ENCODE results near the gene E2F7.

The E2F7 gene, protein sequence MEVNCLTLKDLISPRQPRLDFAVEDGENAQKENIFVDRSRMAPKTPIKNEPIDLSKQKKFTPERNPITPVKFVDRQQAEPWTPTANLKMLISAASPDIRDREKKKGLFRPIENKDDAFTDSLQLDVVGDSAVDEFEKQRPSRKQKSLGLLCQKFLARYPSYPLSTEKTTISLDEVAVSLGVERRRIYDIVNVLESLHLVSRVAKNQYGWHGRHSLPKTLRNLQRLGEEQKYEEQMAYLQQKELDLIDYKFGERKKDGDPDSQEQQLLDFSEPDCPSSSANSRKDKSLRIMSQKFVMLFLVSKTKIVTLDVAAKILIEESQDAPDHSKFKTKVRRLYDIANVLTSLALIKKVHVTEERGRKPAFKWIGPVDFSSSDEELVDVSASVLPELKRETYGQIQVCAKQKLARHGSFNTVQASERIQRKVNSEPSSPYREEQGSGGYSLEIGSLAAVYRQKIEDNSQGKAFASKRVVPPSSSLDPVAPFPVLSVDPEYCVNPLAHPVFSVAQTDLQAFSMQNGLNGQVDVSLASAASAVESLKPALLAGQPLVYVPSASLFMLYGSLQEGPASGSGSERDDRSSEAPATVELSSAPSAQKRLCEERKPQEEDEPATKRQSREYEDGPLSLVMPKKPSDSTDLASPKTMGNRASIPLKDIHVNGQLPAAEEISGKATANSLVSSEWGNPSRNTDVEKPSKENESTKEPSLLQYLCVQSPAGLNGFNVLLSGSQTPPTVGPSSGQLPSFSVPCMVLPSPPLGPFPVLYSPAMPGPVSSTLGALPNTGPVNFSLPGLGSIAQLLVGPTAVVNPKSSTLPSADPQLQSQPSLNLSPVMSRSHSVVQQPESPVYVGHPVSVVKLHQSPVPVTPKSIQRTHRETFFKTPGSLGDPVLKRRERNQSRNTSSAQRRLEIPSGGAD

DNA sequence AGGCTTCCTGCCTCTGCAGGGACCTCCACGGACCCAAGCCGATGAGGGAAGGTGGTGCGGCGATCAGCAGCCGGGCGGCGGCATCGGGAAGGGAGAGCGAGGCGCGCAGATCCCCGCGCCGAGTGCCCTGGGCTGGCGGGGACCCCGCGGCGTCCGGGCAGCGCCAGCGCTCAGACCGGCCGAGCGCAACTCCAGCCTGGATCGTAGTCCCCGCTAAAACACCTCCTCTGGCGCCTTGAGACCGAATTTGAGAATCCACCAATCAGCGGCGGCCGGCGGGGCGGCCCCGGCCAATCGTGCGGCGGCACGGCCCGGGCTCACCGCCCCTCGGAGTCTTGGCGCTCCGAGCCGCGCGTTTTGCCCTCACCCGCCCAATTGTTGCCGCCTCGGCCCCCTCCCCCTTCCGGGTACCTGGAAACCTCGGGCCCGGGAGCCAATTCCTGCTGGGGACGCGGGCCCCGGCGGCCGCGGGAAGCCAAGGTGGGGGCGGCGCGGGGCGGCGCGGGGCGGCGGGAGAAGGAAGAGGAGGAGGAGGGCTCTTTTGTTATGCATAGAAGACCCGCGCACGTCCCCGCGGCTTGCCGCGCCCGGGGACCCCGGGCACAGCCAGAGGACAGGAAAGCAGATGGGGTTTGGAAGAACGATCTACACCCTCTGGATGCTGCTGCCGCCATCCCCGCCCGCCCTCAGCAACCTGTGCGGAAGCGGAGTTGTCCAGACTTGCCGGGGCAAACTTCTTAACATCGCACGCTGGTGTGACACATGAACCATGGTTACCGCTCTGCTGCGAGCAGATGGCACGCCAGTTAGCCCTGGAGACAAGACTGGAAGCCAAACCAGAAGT, at the start of gene E2F7:
TSS of gene E2F7 (minus strand) at position 209 of the 844 bp plus-strand sequence. CDS start 934 bp downstream, outside the sequence.
- Histone ChIP-seq H3K27me3 (ENCODE audit: insufficient read depth, low read length) (no peaks in the 10 kb centered on the region), H3K79me2 (ENCODE audit: control insufficient read depth, insufficient read depth, low read length, unreplicated experiment) (peaks cover 47% of the 10 kb centered on the region), H3K4me3 (ENCODE audit: low read depth, low read length) (peak within 1 kb of the TSS; percentile 90), H3K36me3 (ENCODE audit: insufficient read depth, low read length) (peaks cover 21% of the 10 kb centered on the region), H2AFZ (ENCODE audit: low read length, unreplicated experiment) (peak within 1 kb of the TSS; percentile 45), H3K27ac (ENCODE audit: low read depth, low read length) (peak within 1 kb of the TSS; percentile 83), H3K4me1 (ENCODE audit: control insufficient read depth, insufficient read depth, low read length, unreplicated experiment) (peaks cover 40% of the 10 kb centered on the region)

DNA sequence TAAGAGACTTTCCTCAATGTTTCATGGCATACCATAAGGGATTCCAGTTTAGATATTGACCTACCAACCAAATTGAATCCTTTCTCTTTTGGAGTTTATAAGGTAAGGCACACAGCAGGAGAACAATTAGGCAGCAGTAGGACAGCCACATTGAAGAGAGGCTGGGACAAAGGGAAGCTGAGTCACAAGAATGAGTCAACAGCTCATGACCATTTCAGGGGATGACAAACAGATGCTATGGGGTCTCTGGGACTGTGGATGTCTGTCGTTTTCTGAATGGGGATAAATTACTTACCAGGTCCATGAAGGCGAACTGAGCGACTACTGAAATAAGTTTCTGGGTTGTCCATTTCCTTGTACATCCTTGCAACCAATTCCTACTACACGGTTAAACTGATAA, 48.6 kb upstream of the E2F7 start:
- peak overlapping the region; percentile 98 for H2AFZ ChIP-seq (ENCODE audit: low read length, unreplicated experiment)
- H3K4me1 ChIP-seq (ENCODE audit: control insufficient read depth, insufficient read depth, low read length, unreplicated experiment) = peaks cover 46% of the 10 kb centered on the region
- H3K27me3 ChIP-seq (ENCODE audit: insufficient read depth, low read length) = no peaks in the 10 kb centered on the region
- H3K79me2 ChIP-seq (ENCODE audit: control insufficient read depth, insufficient read depth, low read length, unreplicated experiment) = no peaks in the 10 kb centered on the region
- H3K36me3 ChIP-seq (ENCODE audit: insufficient read depth, low read length) = no peaks in the 10 kb centered on the region
- peak overlapping the region; percentile 14; the same call in 1 of the 2 replicates for H3K4me3 ChIP-seq (ENCODE audit: low read depth, low read length)
- peak overlapping the region; percentile 72 for H3K27ac ChIP-seq (ENCODE audit: low read depth, low read length)

DNA sequence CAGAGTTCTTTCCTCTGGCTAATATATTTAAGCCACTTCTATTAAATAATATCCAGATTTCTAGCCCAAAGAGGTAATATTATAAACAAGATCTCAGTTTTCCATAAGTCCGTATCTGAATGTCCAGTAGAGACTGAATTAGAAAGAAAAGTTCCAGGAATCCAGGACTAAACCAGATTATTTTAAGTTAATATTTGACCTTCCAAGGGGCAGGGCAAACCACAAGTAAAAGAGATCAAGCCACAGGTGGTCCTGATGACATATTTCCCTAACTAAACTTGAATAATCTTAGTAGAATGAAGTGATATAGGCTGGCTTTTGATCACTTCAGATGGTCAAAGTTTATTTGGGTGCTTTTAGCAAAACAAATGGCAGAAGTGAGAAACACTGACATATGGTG, 43.3 kb upstream of the E2F7 start:
- no peaks in the 10 kb centered on the region for H3K36me3 ChIP-seq (ENCODE audit: insufficient read depth, low read length)
- H3K27ac ChIP-seq (ENCODE audit: low read depth, low read length) = no peak overlapping the region
- no peaks in the 10 kb centered on the region for H3K79me2 ChIP-seq (ENCODE audit: control insufficient read depth, insufficient read depth, low read length, unreplicated experiment)
- no peak overlapping the region for H2AFZ ChIP-seq (ENCODE audit: low read length, unreplicated experiment)
- peaks cover 17% of the 10 kb centered on the region for H3K4me1 ChIP-seq (ENCODE audit: control insufficient read depth, insufficient read depth, low read length, unreplicated experiment)
- H3K4me3 ChIP-seq (ENCODE audit: low read depth, low read length) = no peak overlapping the region
- no peaks in the 10 kb centered on the region for H3K27me3 ChIP-seq (ENCODE audit: insufficient read depth, low read length)

DNA sequence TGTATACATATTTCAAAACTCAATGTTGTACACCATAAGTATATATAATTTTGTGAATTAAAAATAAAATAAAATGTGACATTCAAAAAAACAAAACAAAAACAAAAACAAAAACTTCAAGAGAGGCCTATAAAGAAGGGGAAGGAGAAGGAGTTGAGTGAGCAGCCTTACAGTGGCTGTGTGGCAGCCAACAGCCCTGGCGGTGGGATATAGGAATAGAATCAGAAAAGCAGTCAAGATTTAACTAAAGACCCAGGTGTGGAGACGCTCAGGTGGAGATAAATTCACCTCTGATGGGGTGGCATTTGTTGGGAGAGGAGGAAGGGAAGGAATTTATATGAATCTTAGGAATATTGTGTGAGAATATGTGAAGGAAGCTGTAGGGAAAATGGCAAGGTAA, 41.8 kb upstream of the E2F7 start:
- Histone ChIP-seq H3K79me2 (ENCODE audit: control insufficient read depth, insufficient read depth, low read length, unreplicated experiment) (no peaks in the 10 kb centered on the region), H3K27me3 (ENCODE audit: insufficient read depth, low read length) (no peaks in the 10 kb centered on the region), H3K27ac (ENCODE audit: low read depth, low read length) (no peak overlapping the region), H2AFZ (ENCODE audit: low read length, unreplicated experiment) (no peak overlapping the region), H3K4me3 (ENCODE audit: low read depth, low read length) (no peak overlapping the region), H3K4me1 (ENCODE audit: control insufficient read depth, insufficient read depth, low read length, unreplicated experiment) (peaks cover 32% of the 10 kb centered on the region), H3K36me3 (ENCODE audit: insufficient read depth, low read length) (no peaks in the 10 kb centered on the region)

DNA sequence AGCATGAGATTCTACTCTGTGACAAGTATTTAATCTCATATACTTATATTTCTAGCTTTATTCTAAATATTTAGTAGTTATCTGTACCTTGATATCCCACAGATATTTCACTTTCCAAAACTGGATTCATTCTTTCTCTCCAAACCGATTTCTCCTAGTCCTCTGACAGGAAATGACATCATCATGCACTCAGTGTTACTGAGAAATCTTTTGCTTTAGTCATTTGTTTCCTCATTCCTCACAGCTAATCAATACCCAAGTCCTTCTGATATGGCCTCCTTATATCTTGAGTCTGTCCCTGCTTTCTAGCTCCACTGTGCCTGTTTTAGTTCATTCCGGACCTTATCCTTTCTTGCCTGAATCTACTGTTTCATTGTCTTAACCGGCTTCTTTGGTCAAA, 39.4 kb upstream of the E2F7 start:
- Histone ChIP-seq H3K27me3 (ENCODE audit: insufficient read depth, low read length) (no peaks in the 10 kb centered on the region), H3K36me3 (ENCODE audit: insufficient read depth, low read length) (no peaks in the 10 kb centered on the region), H3K79me2 (ENCODE audit: control insufficient read depth, insufficient read depth, low read length, unreplicated experiment) (no peaks in the 10 kb centered on the region), H2AFZ (ENCODE audit: low read length, unreplicated experiment) (peak overlapping the region; percentile 80), H3K4me3 (ENCODE audit: low read depth, low read length) (no peak overlapping the region; the same call in 1 of the 2 replicates), H3K27ac (ENCODE audit: low read depth, low read length) (peak overlapping the region; percentile 84), H3K4me1 (ENCODE audit: control insufficient read depth, insufficient read depth, low read length, unreplicated experiment) (peaks cover 37% of the 10 kb centered on the region)

DNA sequence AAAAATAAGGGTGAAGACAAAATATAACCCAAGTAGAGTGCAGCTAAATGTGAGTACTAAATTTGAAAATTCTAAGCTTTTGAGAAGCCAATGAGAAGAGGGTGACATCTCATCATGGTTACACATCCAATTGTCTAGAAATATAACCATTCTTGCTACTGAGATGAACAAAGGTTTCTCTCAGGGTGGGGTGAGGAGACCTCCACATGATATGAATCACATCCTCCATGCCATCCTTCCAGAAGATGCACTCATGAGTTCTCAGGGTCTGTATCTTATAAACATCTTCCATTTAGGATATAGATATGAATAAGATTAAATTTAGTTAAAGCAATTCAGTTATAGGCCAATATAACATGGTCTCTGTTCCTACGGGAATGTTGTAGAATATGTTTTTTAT, 38.9 kb upstream of the E2F7 start:
- H3K4me1 ChIP-seq (ENCODE audit: control insufficient read depth, insufficient read depth, low read length, unreplicated experiment) = peaks cover 37% of the 10 kb centered on the region
- H3K36me3 ChIP-seq (ENCODE audit: insufficient read depth, low read length) = no peaks in the 10 kb centered on the region
- H2AFZ ChIP-seq (ENCODE audit: low read length, unreplicated experiment) = peak overlapping the region; percentile 21
- peak overlapping the region; percentile 84 for H3K27ac ChIP-seq (ENCODE audit: low read depth, low read length)
- no peaks in the 10 kb centered on the region for H3K79me2 ChIP-seq (ENCODE audit: control insufficient read depth, insufficient read depth, low read length, unreplicated experiment)
- H3K4me3 ChIP-seq (ENCODE audit: low read depth, low read length) = no peak overlapping the region
- H3K27me3 ChIP-seq (ENCODE audit: insufficient read depth, low read length) = no peaks in the 10 kb centered on the region

DNA sequence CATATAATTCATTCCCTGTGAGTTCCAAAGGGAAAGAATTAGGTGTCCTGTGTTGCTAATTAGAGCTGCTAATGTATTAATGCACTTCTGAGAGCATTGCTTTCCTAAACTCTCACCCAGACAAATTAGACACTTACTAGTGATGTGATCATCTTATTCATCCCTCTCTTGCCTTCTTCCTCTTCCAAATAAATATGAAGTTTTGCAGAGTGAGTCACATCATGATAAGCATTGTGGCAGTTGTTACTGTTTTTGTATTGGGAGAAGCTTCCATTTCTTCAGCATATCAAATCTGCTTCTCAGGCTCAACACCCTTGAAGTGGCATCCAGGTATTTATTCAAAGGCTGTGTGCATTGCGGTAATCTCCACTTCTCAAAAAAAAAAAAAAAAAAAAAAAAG, 37.3 kb upstream of the E2F7 start:
- Histone ChIP-seq H3K4me1 (ENCODE audit: control insufficient read depth, insufficient read depth, low read length, unreplicated experiment) (peaks cover 37% of the 10 kb centered on the region), H3K27ac (ENCODE audit: low read depth, low read length) (peak overlapping the region; percentile 84), H2AFZ (ENCODE audit: low read length, unreplicated experiment) (peak overlapping the region; percentile 47), H3K79me2 (ENCODE audit: control insufficient read depth, insufficient read depth, low read length, unreplicated experiment) (no peaks in the 10 kb centered on the region), H3K27me3 (ENCODE audit: insufficient read depth, low read length) (no peaks in the 10 kb centered on the region), H3K4me3 (ENCODE audit: low read depth, low read length) (peak overlapping the region; percentile 46), H3K36me3 (ENCODE audit: insufficient read depth, low read length) (no peaks in the 10 kb centered on the region)

DNA sequence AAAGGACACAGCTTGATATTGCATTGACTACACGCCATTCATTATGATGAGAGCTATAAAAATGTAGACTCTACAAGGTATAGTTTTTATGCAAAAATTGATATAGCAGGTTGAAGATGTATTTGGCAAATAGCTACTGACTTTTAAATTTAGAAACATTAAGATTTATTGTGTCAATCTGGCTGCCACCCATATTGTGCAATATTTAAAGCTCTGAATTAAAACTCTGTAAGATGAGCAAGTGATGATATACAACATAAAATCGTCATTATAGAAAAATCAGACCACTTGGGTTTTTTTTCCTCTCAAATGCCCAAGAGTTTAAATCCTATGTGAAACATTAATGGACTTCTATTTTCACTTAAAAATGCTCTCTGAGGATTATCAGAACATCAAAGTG, 36.8 kb upstream of the E2F7 start:
- H3K36me3 ChIP-seq (ENCODE audit: insufficient read depth, low read length) = no peaks in the 10 kb centered on the region
- H3K4me1 ChIP-seq (ENCODE audit: control insufficient read depth, insufficient read depth, low read length, unreplicated experiment) = peaks cover 37% of the 10 kb centered on the region
- peak overlapping the region; percentile 46 for H3K4me3 ChIP-seq (ENCODE audit: low read depth, low read length)
- peak overlapping the region; percentile 47 for H2AFZ ChIP-seq (ENCODE audit: low read length, unreplicated experiment)
- no peaks in the 10 kb centered on the region for H3K79me2 ChIP-seq (ENCODE audit: control insufficient read depth, insufficient read depth, low read length, unreplicated experiment)
- H3K27ac ChIP-seq (ENCODE audit: low read depth, low read length) = peak overlapping the region; percentile 84
- no peaks in the 10 kb centered on the region for H3K27me3 ChIP-seq (ENCODE audit: insufficient read depth, low read length)

DNA sequence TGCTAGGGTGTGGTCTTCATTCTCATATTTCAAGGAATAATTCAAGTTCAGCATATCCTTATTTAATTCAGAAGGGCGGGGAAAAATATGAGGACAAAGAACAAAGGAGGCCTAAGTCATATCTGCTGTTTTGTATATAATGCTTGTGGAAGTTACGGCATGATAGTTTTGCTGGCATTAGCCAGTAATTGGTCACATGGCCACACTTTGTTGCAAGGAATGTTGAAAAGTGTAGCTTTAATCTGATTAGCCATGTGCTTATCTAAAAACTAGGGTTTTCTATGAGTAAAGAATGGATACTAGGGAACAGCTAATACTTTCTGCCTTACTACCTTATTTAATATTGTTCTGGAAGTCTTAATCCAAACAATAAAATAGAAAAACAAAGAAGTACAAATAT, 34.4 kb upstream of the E2F7 start:
- no peak overlapping the region for H2AFZ ChIP-seq (ENCODE audit: low read length, unreplicated experiment)
- H3K4me1 ChIP-seq (ENCODE audit: control insufficient read depth, insufficient read depth, low read length, unreplicated experiment) = peaks cover 32% of the 10 kb centered on the region
- H3K36me3 ChIP-seq (ENCODE audit: insufficient read depth, low read length) = no peaks in the 10 kb centered on the region
- H3K4me3 ChIP-seq (ENCODE audit: low read depth, low read length) = no peak overlapping the region
- H3K79me2 ChIP-seq (ENCODE audit: control insufficient read depth, insufficient read depth, low read length, unreplicated experiment) = no peaks in the 10 kb centered on the region
- H3K27ac ChIP-seq (ENCODE audit: low read depth, low read length) = no peak overlapping the region
- no peaks in the 10 kb centered on the region for H3K27me3 ChIP-seq (ENCODE audit: insufficient read depth, low read length)

DNA sequence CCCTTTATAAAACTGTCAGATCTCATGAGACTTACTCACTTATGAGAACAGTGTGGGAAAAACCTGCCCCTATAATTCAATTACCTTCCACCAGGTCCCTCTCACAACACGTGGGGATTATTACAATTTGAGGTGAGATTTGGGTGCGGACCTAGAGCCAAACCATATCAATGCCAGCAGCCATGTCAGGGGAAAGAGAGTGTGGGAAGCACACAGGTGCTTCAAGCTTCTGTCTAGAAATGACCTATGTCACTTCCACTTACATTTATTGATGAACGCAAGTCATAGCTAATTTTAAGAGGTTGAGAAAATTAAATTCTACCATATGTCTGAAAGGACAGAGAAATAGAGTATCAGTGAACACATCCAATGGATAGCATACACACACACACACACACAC, 32.5 kb upstream of the E2F7 start:
- H3K27me3 ChIP-seq (ENCODE audit: insufficient read depth, low read length) = no peaks in the 10 kb centered on the region
- peaks cover 13% of the 10 kb centered on the region for H3K4me1 ChIP-seq (ENCODE audit: control insufficient read depth, insufficient read depth, low read length, unreplicated experiment)
- no peaks in the 10 kb centered on the region for H3K79me2 ChIP-seq (ENCODE audit: control insufficient read depth, insufficient read depth, low read length, unreplicated experiment)
- no peak overlapping the region for H2AFZ ChIP-seq (ENCODE audit: low read length, unreplicated experiment)
- H3K27ac ChIP-seq (ENCODE audit: low read depth, low read length) = no peak overlapping the region
- H3K36me3 ChIP-seq (ENCODE audit: insufficient read depth, low read length) = no peaks in the 10 kb centered on the region
- no peak overlapping the region for H3K4me3 ChIP-seq (ENCODE audit: low read depth, low read length)
